GM19025 (cell line): Measurements from ENCODE around the gene IPO9.
"Not testable (repeated sequence)": the region's sequence is repeated elsewhere in the genome, so short reads cannot be mapped to it uniquely, and the experiment has no call there.

ENCODE experiments used
- ATAC-seq: cut with Tn5 transposase; IDR thresholded peaks from one replicate; pipeline ENCODE4 v1.9.1; 2021; ENCODE audit warnings: mild to moderate bottlenecking, low read depth, moderate library complexity; ENCODE audit not compliant: unreplicated experiment

Gene IPO9

GRCh38 chr1:201808633-201808990, 20.3 kb upstream of the IPO9 start:
- ATAC-seq: no peak

- no peak for ATAC-seq
Measured at GRCh38 chr1:201809876-201810275, 19.1 kb upstream of the IPO9 start.

GRCh38 chr1:201810466-201811216, 18.3 kb upstream of the IPO9 start:
- ATAC-seq: no peak

GRCh38 chr1:201813226-201813625, 15.7 kb upstream of the IPO9 start:
- no peak for ATAC-seq

- no peak for ATAC-seq
Measured at GRCh38 chr1:201816309-201816854, 12.6 kb upstream of the IPO9 start.

- ATAC-seq: no peak
Measured at GRCh38 chr1:201818971-201819750, 9.8 kb upstream of the IPO9 start.

- no peak for ATAC-seq
Measured at GRCh38 chr1:201820413-201820812, 8.5 kb upstream of the IPO9 start.

- no peak for ATAC-seq
Measured at GRCh38 chr1:201825245-201825644, 3.7 kb upstream of the IPO9 start.

- no peak for ATAC-seq
Measured at GRCh38 chr1:201826830-201827229, 2.1 kb upstream of the IPO9 start.

- no peak for ATAC-seq
Measured at GRCh38 chr1:201827321-201828216, 1.4 kb upstream of the IPO9 start.

- ATAC-seq: no peak
Measured at GRCh38 chr1:201828217-201828819, 639 bp upstream of the IPO9 start.

- ATAC-seq: no peak
Measured at GRCh38 chr1:201831371-201831770, 2.4 kb downstream of the IPO9 start.

- no peak for ATAC-seq
Measured at GRCh38 chr1:201834621-201835020, 5.7 kb downstream of the IPO9 start.

GRCh38 chr1:201838381-201838780, 9.4 kb downstream of the IPO9 start:
- no peak for ATAC-seq

GRCh38 chr1:201839089-201839488, 10.1 kb downstream of the IPO9 start:
- ATAC-seq: not testable (repeated sequence)

- no peak for ATAC-seq
Measured at GRCh38 chr1:201840055-201840454, 11.1 kb downstream of the IPO9 start.

- no peak for ATAC-seq
Measured at GRCh38 chr1:201840490-201840889, 11.5 kb downstream of the IPO9 start.

GRCh38 chr1:201841265-201841912, 12.4 kb downstream of the IPO9 start:
- ATAC-seq: no peak

- no peak for ATAC-seq
Measured at GRCh38 chr1:201842472-201843027, 13.6 kb downstream of the IPO9 start.
